ENCODE data around the gene MDH1B.

MDH1B gene

GRCh38 chr2:206688990-206689389 is 76.1 kb downstream of the MDH1B start:
- no peak overlapping the region for H3K27ac Mint-ChIP-seq
- H3K4me1 Mint-ChIP-seq (ENCODE audit: low read depth), result peaks cover 4% of the 10 kb centered on the region
- peaks cover 6% of the 10 kb centered on the region for H3K27me3 Mint-ChIP-seq
- H3K36me3 Mint-ChIP-seq, result no peaks in the 10 kb centered on the region
- no peak overlapping the region for H3K4me3 Mint-ChIP-seq
- no peaks in the 10 kb centered on the region for H3K9me3 Mint-ChIP-seq (ENCODE audit: low read depth)

GRCh38 chr2:206688453-206688852 is 76.7 kb downstream of the MDH1B start:
- Mint-ChIP-seq H3K27me3 (peaks cover 6% of the 10 kb centered on the region), H3K4me1 (ENCODE audit: low read depth) (peaks cover 4% of the 10 kb centered on the region), H3K4me3 (no peak overlapping the region), H3K36me3 (no peaks in the 10 kb centered on the region), H3K27ac (no peak overlapping the region), H3K9me3 (ENCODE audit: low read depth) (no peaks in the 10 kb centered on the region)
